ENCODE results near the gene ITGA5.
A peak's percentile ranks its signal among the peaks of the same experiment; 100 is the strongest.

Gene ITGA5

GRCh38 chr12:54368709-54369596 lies 50.1 kb downstream of the ITGA5 start:
- peak overlapping the region; percentile 76 for H3K9ac ChIP-seq (ENCODE audit: low read length)

GRCh38 chr12:54368025-54368708 lies 50.9 kb downstream of the ITGA5 start:
- Histone ChIP-seq H4K20me1 (ENCODE audit: insufficient read depth, low read length) (no peaks in the 10 kb centered on the region), H3K27ac (ENCODE audit: low read length) (no peak overlapping the region), H3K4me2 (ENCODE audit: low read length) (peak overlapping the region; percentile 100), H3K27me3 (ENCODE audit: low read depth, low read length) (no peaks in the 10 kb centered on the region), H2AFZ (ENCODE audit: low read depth, low read length) (peak overlapping the region; percentile 95), H3K9me3 (ENCODE audit: insufficient read depth, low read length) (no peaks in the 10 kb centered on the region), H3K36me3 (replicated peaks; ENCODE audit: low read depth, low read length) (no peaks in the 10 kb centered on the region), H3K9ac (ENCODE audit: low read length) (peak overlapping the region; percentile 76), H3K4me1 (ENCODE audit: low read length) (peaks cover 31% of the 10 kb centered on the region), H3K4me3 (ENCODE audit: low read length) (peak overlapping the region; percentile 74), H3K79me2 (ENCODE audit: low read length) (no peaks in the 10 kb centered on the region)
- no peak for TF ChIP-seq EZH2phosphoT487 (IDR thresholded peaks at IDR 0.05; ENCODE audit: low read depth)

More at GRCh38 chr12:54368709-54369596, 50.1 kb downstream of the ITGA5 start:
- Histone ChIP-seq H3K4me1 (ENCODE audit: low read length) (peaks cover 25% of the 10 kb centered on the region), H3K27me3 (ENCODE audit: low read depth, low read length) (no peaks in the 10 kb centered on the region), H3K9me3 (ENCODE audit: insufficient read depth, low read length) (no peaks in the 10 kb centered on the region), H3K36me3 (replicated peaks; ENCODE audit: low read depth, low read length) (no peaks in the 10 kb centered on the region), H3K4me3 (ENCODE audit: low read length) (peak overlapping the region; percentile 74), H4K20me1 (ENCODE audit: insufficient read depth, low read length) (no peaks in the 10 kb centered on the region), H3K27ac (ENCODE audit: low read length) (no peak overlapping the region), H3K4me2 (ENCODE audit: low read length) (peak overlapping the region; percentile 100), H3K79me2 (ENCODE audit: low read length) (no peaks in the 10 kb centered on the region), H2AFZ (ENCODE audit: low read depth, low read length) (peak overlapping the region; percentile 95)
- TF ChIP-seq CTCF (IDR thresholded peaks at IDR 0.05; ENCODE audit: low read depth, low read length) (peak; percentile 87), EZH2phosphoT487 (IDR thresholded peaks at IDR 0.05; ENCODE audit: low read depth) (no peak)

GRCh38 chr12:54364413-54364812 lies 54.7 kb downstream of the ITGA5 start, which contains the start of gene GPR84:
TSS of gene GPR84 (minus strand) at chr12:54364486. CDS start at chr12:54363851, 635 bp downstream.
- H2AFZ ChIP-seq (ENCODE audit: low read depth, low read length), result peak within 1 kb of the TSS; percentile 63; the same call in 1 of the 2 replicates
- H3K4me2 ChIP-seq (ENCODE audit: low read length), result peak within 1 kb of the TSS; percentile 71
- TF ChIP-seq EZH2phosphoT487 (IDR thresholded peaks at IDR 0.05; ENCODE audit: low read depth) (no peak), CTCF (IDR thresholded peaks at IDR 0.05; ENCODE audit: low read depth, low read length) (no peak)
- H3K9ac ChIP-seq (ENCODE audit: low read length), result peak within 1 kb of the TSS; percentile 4; the same call in 1 of the 2 replicates
- H3K79me2 ChIP-seq (ENCODE audit: low read length), result no peaks in the 10 kb centered on the region
- H3K36me3 ChIP-seq (replicated peaks; ENCODE audit: low read depth, low read length), result no peaks in the 10 kb centered on the region
- peaks cover 45% of the 10 kb centered on the region for H3K4me1 ChIP-seq (ENCODE audit: low read length)
- H3K9me3 ChIP-seq (ENCODE audit: insufficient read depth, low read length), result no peaks in the 10 kb centered on the region
- H4K20me1 ChIP-seq (ENCODE audit: insufficient read depth, low read length), result no peaks in the 10 kb centered on the region
- peak within 1 kb of the TSS; percentile 48 for H3K4me3 ChIP-seq (ENCODE audit: low read length)
- H3K27ac ChIP-seq (ENCODE audit: low read length), result peak within 1 kb of the TSS; percentile 41
- no peaks in the 10 kb centered on the region for H3K27me3 ChIP-seq (ENCODE audit: low read depth, low read length)

- no peak overlapping the region for H3K4me3 ChIP-seq (ENCODE audit: low read length)
- H3K4me2 ChIP-seq (ENCODE audit: low read length), result peak overlapping the region; percentile 71
- no peaks in the 10 kb centered on the region for H3K79me2 ChIP-seq (ENCODE audit: low read length)
- H3K9me3 ChIP-seq (ENCODE audit: insufficient read depth, low read length), result no peaks in the 10 kb centered on the region
- no peaks in the 10 kb centered on the region for H3K27me3 ChIP-seq (ENCODE audit: low read depth, low read length)
- no peak overlapping the region for H2AFZ ChIP-seq (ENCODE audit: low read depth, low read length)
- TF ChIP-seq CTCF (IDR thresholded peaks at IDR 0.05; ENCODE audit: low read depth, low read length), result no peak
- no peak for TF ChIP-seq EZH2phosphoT487 (IDR thresholded peaks at IDR 0.05; ENCODE audit: low read depth)
- no peak overlapping the region for H3K27ac ChIP-seq (ENCODE audit: low read length)
- peaks cover 41% of the 10 kb centered on the region for H3K4me1 ChIP-seq (ENCODE audit: low read length)
- H4K20me1 ChIP-seq (ENCODE audit: insufficient read depth, low read length), result no peaks in the 10 kb centered on the region
- H3K9ac ChIP-seq (ENCODE audit: low read length), result no peak overlapping the region
- H3K36me3 ChIP-seq (replicated peaks; ENCODE audit: low read depth, low read length), result no peaks in the 10 kb centered on the region
These were observed 55.4 kb downstream of the ITGA5 start for GRCh38 chr12:54363618-54364017.
